Pancreas (tissue), 10 donors: ENCODE data around the gene ZBTB49. TPM values are rescaled to one million over a fixed set of nuclear protein-coding genes. Genes with fewer than 3 reads are reported as not detected.
A peak's percentile ranks its signal among the peaks of the same experiment; 100 is the strongest.

Source experiments
- ATAC-seq, 4 donors: fragments of 200-7000 bp; cut with Tn5 transposase; one replicate each; pipeline versions ENCODE4 v1.8.0 to v1.9.1; 2020; ENCODE audit warnings: mild to moderate bottlenecking in 4 of 4, moderate library complexity in 4 of 4
- DNase-seq, 6 donors: peaks; one replicate each; pipeline ENCODE4 v3.0.0-alpha.2; 2020
- FAIRE-seq: peaks from 2 replicates; lab custom pipeline; 2012; peaks lifted over from hg19 to GRCh38; lab: Jason Lieb, UNC
- H3K27ac ChIP-seq, 4 donors: fragments of 200-600 bp; sonication (generic); 1 replicate in 3 of 4; 2 replicates in 1 of 4; pipeline versions ENCODE4 v1.5.0 to v1.8.0; 2020
- H3K27me3 ChIP-seq, 4 donors: fragments of 200-600 bp; one replicate each; pipeline ENCODE4 v1.8.0; 2021
- H3K36me3 ChIP-seq, 3 donors: fragments of 200-600 bp; sonication (generic) in 1 of 3; one replicate each; pipeline versions ENCODE4 v1.5.0 to v1.8.0; 2020 to 2021
- H3K4me1 ChIP-seq, 3 donors: fragments of 200-600 bp; one replicate each; pipeline ENCODE4 v1.8.0; 2021
- H3K4me3 ChIP-seq, 4 donors: fragments of 200-600 bp; sonication (generic) in 2 of 4; one replicate each; pipeline versions ENCODE4 v1.5.0 to v1.8.0; 2020 to 2021
- H3K9me3 ChIP-seq, 4 donors: fragments of 200-600 bp; one replicate each; pipeline ENCODE4 v1.8.0; 2021
- CTCF ChIP-seq, 4 donors: fragments of 200-600 bp; sonication (generic) in 3 of 4; IDR thresholded peaks; one replicate each; pipeline versions ENCODE4 v1.5.0 to v1.8.0; 2021; ENCODE audit warnings: antibody characterized with exemption in 4 of 4
- WGBS, 2 donors: extraction: QIAGEN DNeasy Blood & Tissue Kit; methylation state at CpG; one replicate each; pipeline ENCODE4 v1.1.7; 2013; 5-methylcytosine and 5-hydroxymethylcytosine counted together
- intact Hi-C, 3 donors: fragments of 100-400 bp; cut with DNase I; formaldehyde crosslinking; loops; one replicate each; pipeline versions ENCODE4 v1.11.1 to v1.14.2; 2022
- polyA plus RNA-seq, 2 donors: library from polyadenylated mRNA; stranded (reverse); fragments of 200-250 nt; gene quantifications; one replicate each; pipeline ENCODE4 v1.2.3, GENCODE V29; 2013
- total RNA-seq, 6 donors: library from RNA; stranded (reverse); fragmentation: NEBNext Ultra II Directional in 4 of 6; extraction: Animal tissue kit (Norgen Biotek cat#: 25700) in 4 of 6; gene quantifications; one replicate each; pipeline versions ENCODE4 v1.2.1 to v1.2.4, GENCODE V29; 2021 to 2023
- donor health status: healthy with polysubstance abuse.
- donor health status: DM: no; HTN: no; CAD: no; lungs with moderate emphysema.
- donor health status: DM: no; HTN: no; CAD: no.
- donor health status: control.
- donor health status: control.
- donor health status: Bipolar disorder and iron deficiency.
- donor health status: DM: yes; HTN: yes; CAD: no.
- donor health status: DM: no; HTN: no; CAD: no.
- donor health status: DM: no; HTN: no; CAD: no.
- donor health status: DM: yes; HTN: yes; CAD: no.

ZBTB49 gene
- total RNA-seq (1 to 10 TPM; 1.5 to 3.7 (median 3.4) TPM), polyA plus RNA-seq (1 to 10 TPM; 2.3 to 3.9 TPM)

GRCh38 chr4:4289941-4290850, at the start of gene ZBTB49, which contains the start of gene LYAR:
Gene ZBTB49, plus strand, starts transcription at chr4:4290251. Its CDS starts 9,695 bp downstream, at chr4:4299946.
Gene LYAR, minus strand, starts transcription at chr4:4290154. Its CDS starts 6,412 bp downstream, at chr4:4283742.
- no peak for TF ChIP-seq CTCF (IDR thresholded peaks at IDR 0.05)
- FAIRE-seq (no peak), DNase-seq (peak; percentile 93 to 99 (median 98)), ATAC-seq (peak; percentile 97 to 100 (median 98))
- Histone ChIP-seq H3K36me3 (no peaks in the 10 kb centered on the region), H3K27me3 (no peaks in the 10 kb centered on the region), H3K4me1 (peaks cover 9 to 15% (median 12%) of the 10 kb centered on the region in 3 donors), H3K27ac (peak within 1 kb of the TSS; percentile 64 to 83 (median 82)), H3K9me3 (no peaks in the 10 kb centered on the region), H3K4me3 (peak within 1 kb of the TSS; percentile 53 to 96 (median 82))
- WGBS, 2 donors: 0% methylated on average over 70 to 77 of the region's 77 CpGs
- intact Hi-C loops: no loop called here

GRCh38 chr4:4245172-4245571, 44.9 kb upstream of the ZBTB49 start:
- Histone ChIP-seq H3K4me1 (peaks cover 5 to 9% (median 6%) of the 10 kb centered on the region in 3 donors), H3K27me3 (no peaks in the 10 kb centered on the region), H3K9me3 (no peaks in the 10 kb centered on the region), H3K4me3 (no peak overlapping the region), H3K27ac (no peak overlapping the region), H3K36me3 (peaks cover 3 to 26% (median 6%) of the 10 kb centered on the region in 3 donors)
- 96 to 97% methylated on average over 1 of the region's 1 CpG for WGBS, 2 donors
- ATAC-seq: no peak
- intact Hi-C loops: no loop called here
- FAIRE-seq: no peak
- DNase-seq: no peak
- no peak for TF ChIP-seq CTCF (IDR thresholded peaks at IDR 0.05)

- peak; percentile 2 to 5 (median 3) for ATAC-seq
Observed at GRCh38 chr4:4247696-4248028, 42.4 kb upstream of the ZBTB49 start.

GRCh38 chr4:4248029-4248884, 41.8 kb upstream of the ZBTB49 start, which contains the start of gene TMEM128:
Gene TMEM128, minus strand, starts transcription at chr4:4248223. Its CDS starts 21 bp downstream, at chr4:4248202.
- no peak for TF ChIP-seq CTCF (IDR thresholded peaks at IDR 0.05)
- FAIRE-seq (no peak), DNase-seq (peak; percentile 87 to 95 (median 92)), ATAC-seq (peak; percentile 96 to 98 (median 98))
- 1% methylated on average over 62 of the region's 62 CpGs for WGBS, 2 donors
- peak within 1 kb of the TSS; percentile 82 to 95 (median 89) for H3K27ac ChIP-seq
- no peaks in the 10 kb centered on the region for H3K9me3 ChIP-seq
- intact Hi-C loops: no loop called here
- peaks cover 0 to 6% (median 0%) of the 10 kb centered on the region in 4 donors for H3K27me3 ChIP-seq
- H3K4me3 ChIP-seq: peak within 1 kb of the TSS; percentile 73 to 89 (median 77)
- peaks cover 0 to 15% (median 3%) of the 10 kb centered on the region in 3 donors for H3K36me3 ChIP-seq
- H3K4me1 ChIP-seq: peaks cover 5 to 9% (median 6%) of the 10 kb centered on the region in 3 donors

More at GRCh38 chr4:4247696-4248028, 42.4 kb upstream of the ZBTB49 start:
- 1% methylated on average over 12 of the region's 12 CpGs for WGBS, 2 donors
- peaks cover 0 to 21% (median 3%) of the 10 kb centered on the region in 3 donors for H3K36me3 ChIP-seq
- intact Hi-C loops: no loop called here
- DNase-seq (no peak), FAIRE-seq (no peak)
- H3K4me1 ChIP-seq: peaks cover 5 to 9% (median 6%) of the 10 kb centered on the region in 3 donors
- H3K27me3 ChIP-seq: peaks cover 0 to 6% (median 0%) of the 10 kb centered on the region in 4 donors
- peak overlapping the region; percentile 73 to 89 (median 77) for H3K4me3 ChIP-seq
- peak overlapping the region; percentile 82 to 95 (median 89) for H3K27ac ChIP-seq
- H3K9me3 ChIP-seq: no peaks in the 10 kb centered on the region
- no peak for TF ChIP-seq CTCF (IDR thresholded peaks at IDR 0.05)
